HuH-7.5 (cell line): Measurements from ENCODE around the gene PCMTD2.
A peak's percentile ranks its signal among the peaks of the same experiment; 100 is the strongest.

Source experiments
- DNase-seq: peaks from one replicate; pipeline ENCODE4 v3.0.0; 2011; ENCODE audit warnings: low spot score

The PCMTD2 gene

GRCh38 chr20:64255361-64256281, at the start of gene PCMTD2:
PCMTD2 (plus strand) TSS chr20:64255748; CDS start chr20:64259966, 4,218 bp downstream.
- peak; percentile 97 for DNase-seq

GRCh38 chr20:64206614-64207013, 48.9 kb upstream of the PCMTD2 start:
- no peak for DNase-seq

- DNase-seq: no peak
Measured at GRCh38 chr20:64207641-64208590, 47.6 kb upstream of the PCMTD2 start.

- DNase-seq: no peak
Measured at GRCh38 chr20:64209148-64209547, 46.4 kb upstream of the PCMTD2 start.

- DNase-seq: no peak
Measured at GRCh38 chr20:64210656-64211369, 44.7 kb upstream of the PCMTD2 start.

- no peak for DNase-seq
Measured at GRCh38 chr20:64211874-64212658, 43.5 kb upstream of the PCMTD2 start.

GRCh38 chr20:64212755-64213154, 42.8 kb upstream of the PCMTD2 start:
- no peak for DNase-seq

- DNase-seq: no peak
Measured at GRCh38 chr20:64214113-64214512, 41.4 kb upstream of the PCMTD2 start.

- no peak for DNase-seq
Measured at GRCh38 chr20:64214952-64215351, 40.6 kb upstream of the PCMTD2 start.

GRCh38 chr20:64216036-64216435, 39.5 kb upstream of the PCMTD2 start:
- DNase-seq: no peak

- DNase-seq: no peak
Measured at GRCh38 chr20:64216910-64217309, 38.6 kb upstream of the PCMTD2 start.

- DNase-seq: no peak
Measured at GRCh38 chr20:64217539-64218221, 37.9 kb upstream of the PCMTD2 start.

GRCh38 chr20:64219202-64219601, 36.3 kb upstream of the PCMTD2 start:
- no peak for DNase-seq

GRCh38 chr20:64219730-64220129, 35.8 kb upstream of the PCMTD2 start:
- DNase-seq: no peak

GRCh38 chr20:64220420-64220819, 35.1 kb upstream of the PCMTD2 start:
- no peak for DNase-seq

- no peak for DNase-seq
Measured at GRCh38 chr20:64220891-64221527, 34.5 kb upstream of the PCMTD2 start.

GRCh38 chr20:64222291-64222735, 33.2 kb upstream of the PCMTD2 start:
- DNase-seq: no peak

GRCh38 chr20:64222851-64223525, 32.6 kb upstream of the PCMTD2 start:
- no peak for DNase-seq

GRCh38 chr20:64223526-64224067, 32.0 kb upstream of the PCMTD2 start:
- DNase-seq: no peak
